Hepatocyte (in vitro differentiated cells): ENCODE measurements around the gene EWSR1.

Experiments used
- CTCF ChIP-seq: fragments of 200-600 bp; sonication (generic); IDR thresholded peaks from 2 replicates; pipeline ENCODE4 v1.5.1; 2016; ENCODE audit warnings: antibody characterized with exemption, mild to moderate bottlenecking; ENCODE audit not compliant: poor library complexity
- EZH2 ChIP-seq: fragments of 200-600 bp; sonication (generic); IDR thresholded peaks from 2 replicates; pipeline ENCODE4 v1.6.1; 2016; ENCODE audit warnings: antibody characterized with exemption, mild to moderate bottlenecking, borderline replicate concordance
- EZH2phosphoT487 ChIP-seq: fragments of 200-600 bp; sonication (generic); IDR thresholded peaks from one replicate; pipeline ENCODE4 v1.6.1; 2018; ENCODE audit warnings: antibody characterized with exemption, mild to moderate bottlenecking, low read depth, moderate library complexity; ENCODE audit not compliant: unreplicated experiment, severe bottlenecking

- TF ChIP-seq CTCF (no peak), EZH2 (no peak), EZH2phosphoT487 (no peak)
Measured at GRCh38 chr22:29344137-29344536, 76.1 kb downstream of the EWSR1 start.
